T-helper 2 cell treated with Interferon-gamma antibody and Interleukin-4, amounts not matched to agents 100 ng/mL and 5 ng/mL, for 36 hours (primary cell): Measurements from ENCODE around the gene RPL10A. TPM values are rescaled to one million over a fixed set of nuclear protein-coding genes. Genes with fewer than 3 reads are reported as not detected.

ENCODE experiments used
- intact Hi-C: fragments of 100-400 bp; cut with micrococcal nuclease; formaldehyde crosslinking; loops from one replicate; pipeline ENCODE4 v1.15.1; 2023
- total RNA-seq: library from RNA; stranded (reverse); gene quantifications from 2 replicates; pipeline ENCODE4 v1.2.3, GENCODE V29; 2022

RPL10A gene
- total RNA-seq, 1 donor from 2014 or later: 1,417 TPM

DNA sequence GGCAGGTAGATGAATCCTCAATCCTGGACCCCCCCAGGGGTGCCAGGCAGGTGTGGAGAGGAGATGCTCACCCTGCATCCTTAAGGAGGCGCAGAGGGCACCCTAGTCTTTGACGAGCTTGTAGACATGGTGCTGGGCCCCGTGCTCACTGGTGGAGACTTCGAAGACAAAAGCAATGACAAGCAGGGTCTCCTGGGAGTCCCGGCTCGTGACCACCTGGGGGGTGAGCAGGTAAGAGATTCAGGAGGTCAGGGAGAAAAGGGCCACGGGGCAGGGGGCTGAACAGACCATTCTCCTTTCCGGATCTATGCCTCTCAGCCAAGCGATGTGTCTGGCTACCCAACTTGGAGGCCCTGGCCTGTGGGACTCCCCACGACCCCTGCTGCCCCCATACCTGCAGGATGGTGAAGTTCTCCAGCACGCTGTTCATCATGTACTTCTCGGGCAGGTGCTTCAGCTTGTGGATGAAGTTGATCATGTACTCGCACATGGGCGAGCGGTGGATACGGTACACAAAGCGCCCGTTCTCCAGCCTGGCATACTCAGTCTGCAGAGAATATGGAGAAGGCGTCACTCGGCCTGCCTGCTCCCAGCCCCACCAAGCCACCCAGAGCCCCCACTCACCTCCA is 6.9 kb downstream of the RPL10A start:
- intact Hi-C loops: no loop called here

DNA sequence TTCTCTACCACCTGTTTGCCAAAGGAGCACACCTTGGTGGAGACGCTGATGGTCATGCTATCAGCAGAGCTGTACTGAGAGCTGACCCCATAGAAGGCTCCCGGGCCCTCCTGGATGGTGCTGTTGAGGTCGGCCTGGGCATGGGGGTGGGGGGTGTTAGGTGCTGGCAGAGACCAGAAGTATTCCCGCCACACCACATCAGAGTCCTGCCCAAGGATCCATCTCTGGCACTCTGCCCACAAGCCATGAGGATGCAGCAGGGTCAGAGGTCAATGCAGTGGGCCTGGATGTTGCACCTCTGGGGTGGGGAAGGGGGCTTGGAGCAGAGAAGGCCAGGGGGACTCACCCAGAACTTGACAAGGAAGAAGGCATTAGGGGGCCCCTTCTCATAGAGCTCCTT is 7.4 kb downstream of the RPL10A start:
- intact Hi-C loops: no loop called here

DNA sequence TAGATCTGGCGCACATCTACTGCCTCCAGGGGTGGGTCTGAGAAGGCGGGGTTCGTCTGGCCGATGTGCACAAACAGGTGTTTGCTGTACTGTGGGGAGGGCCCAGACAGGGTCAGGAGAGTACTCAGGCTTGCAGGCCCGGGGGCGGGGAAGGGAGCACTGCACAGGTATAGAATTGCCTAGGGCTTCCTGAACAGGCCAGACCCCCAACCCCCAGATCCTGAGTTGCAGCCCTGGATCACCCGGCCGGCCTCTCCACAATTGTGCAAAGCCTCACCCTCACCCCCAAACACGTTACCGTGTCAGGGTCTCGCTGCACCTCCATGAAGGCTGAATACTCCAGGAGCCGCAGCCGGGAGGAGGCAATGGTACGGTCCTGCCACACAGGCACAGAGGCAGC is 7.8 kb downstream of the RPL10A start:
- intact Hi-C loops: no loop called here

DNA sequence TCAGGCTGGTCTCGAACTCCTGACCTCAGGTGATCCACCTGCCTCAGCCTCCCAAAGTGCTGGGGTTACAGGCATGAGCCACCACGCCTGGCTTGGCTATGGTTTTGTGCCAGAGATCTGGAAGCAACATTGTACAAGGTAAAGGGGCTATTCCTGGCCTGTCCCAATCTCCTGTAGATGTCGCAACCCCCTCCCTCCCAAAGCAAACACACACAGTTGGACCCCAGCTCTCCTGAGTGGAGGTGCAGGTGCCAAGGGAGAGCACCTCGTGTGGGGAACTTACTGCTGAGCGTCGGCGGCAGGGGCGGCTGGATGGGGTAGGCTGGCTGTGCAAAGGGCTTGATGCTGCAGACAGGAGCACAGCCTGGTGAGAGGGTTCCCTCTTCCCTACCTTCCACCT is 8.8 kb downstream of the RPL10A start:
- intact Hi-C loops: no loop called here

DNA sequence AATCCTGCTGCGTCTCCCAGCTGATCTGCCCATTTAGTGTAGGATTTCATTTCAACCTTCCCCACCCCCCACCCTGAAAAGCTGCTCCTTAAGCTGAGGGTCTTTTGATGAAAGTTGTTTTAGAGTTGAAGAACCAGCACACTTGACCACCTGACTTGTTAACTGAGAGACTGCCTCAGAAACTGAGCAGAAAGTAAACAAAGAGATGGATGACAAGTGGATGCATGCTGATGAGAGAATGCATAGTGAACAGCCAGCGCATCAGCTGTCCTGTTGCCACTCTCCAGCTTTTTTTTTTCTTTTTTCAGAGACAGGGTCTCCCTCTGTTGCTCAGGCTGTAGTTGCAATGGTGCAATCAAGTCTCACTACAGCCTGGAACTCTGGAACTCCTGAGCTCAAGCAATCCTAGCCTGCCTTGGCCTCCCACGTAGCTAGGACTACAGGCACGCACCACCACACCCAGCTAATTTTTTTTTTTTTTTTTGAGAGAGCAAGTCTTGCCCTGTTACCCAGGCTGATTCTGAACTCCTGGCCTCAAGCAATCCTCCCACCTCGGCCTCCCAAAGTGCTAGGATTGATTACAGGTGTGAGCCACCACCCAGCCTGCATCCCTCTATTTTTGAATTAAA is 9.5 kb downstream of the RPL10A start:
- intact Hi-C loops: no loop called here

DNA sequence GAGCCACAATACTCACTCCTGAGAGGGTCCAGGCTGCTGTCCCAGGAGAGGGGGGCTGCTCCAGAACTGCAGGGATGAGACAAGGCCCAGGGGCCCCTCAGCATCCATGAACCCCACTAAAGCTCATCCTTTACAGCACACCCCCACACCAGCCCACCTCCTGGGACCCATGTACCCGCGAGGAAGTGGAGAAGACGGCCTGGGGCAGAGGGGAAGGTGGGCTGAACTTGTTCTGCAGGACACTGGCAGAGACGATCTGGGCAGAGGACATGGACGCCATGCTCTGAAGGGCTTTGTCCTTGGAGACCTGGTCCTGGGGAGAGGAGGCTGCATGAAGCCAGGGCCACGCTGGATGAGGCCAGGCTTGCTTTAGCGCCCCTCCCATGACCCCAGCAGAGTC is 10.1 kb downstream of the RPL10A start:
- intact Hi-C loops: no loop called here

DNA sequence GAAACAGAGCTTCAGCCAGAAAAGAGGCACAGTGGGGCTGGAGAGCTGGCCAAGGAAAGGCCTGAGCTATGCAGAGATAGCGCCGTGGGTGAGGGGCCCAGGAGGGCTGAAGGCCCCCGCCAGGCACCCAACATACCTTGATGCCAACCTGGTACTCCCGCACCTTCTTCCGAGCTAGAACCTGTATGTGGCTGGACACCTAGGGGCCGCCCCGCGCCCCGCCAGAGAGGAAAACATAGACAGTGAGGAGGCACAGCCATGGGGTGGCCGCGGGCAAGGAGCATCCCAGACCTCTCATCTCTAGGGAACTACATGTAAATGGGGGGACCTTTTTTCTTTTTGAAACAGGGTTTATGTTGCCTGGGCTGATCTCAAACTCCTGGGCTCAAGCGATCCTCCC is 12.0 kb downstream of the RPL10A start:
- intact Hi-C loops: no loop called here

DNA sequence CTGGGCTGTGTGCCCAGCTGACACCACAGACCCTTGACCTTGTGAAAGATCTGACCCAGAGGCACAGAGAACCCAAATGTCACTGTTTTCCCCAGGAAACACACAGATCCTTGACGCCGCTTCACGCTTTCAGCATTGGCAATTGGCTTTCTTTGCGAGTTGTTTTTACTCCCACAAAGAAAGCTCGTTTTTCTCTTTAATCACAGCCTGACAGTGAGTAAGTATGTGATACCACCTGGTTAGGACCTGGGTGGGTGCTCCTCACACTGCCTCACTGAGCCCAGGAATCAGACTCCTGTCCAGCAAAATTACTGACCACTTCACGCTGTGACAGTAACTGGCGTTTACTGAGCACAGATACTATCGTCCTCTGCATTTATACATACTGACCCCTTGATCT is 13.0 kb downstream of the RPL10A start:
- intact Hi-C loops: no loop called here

DNA sequence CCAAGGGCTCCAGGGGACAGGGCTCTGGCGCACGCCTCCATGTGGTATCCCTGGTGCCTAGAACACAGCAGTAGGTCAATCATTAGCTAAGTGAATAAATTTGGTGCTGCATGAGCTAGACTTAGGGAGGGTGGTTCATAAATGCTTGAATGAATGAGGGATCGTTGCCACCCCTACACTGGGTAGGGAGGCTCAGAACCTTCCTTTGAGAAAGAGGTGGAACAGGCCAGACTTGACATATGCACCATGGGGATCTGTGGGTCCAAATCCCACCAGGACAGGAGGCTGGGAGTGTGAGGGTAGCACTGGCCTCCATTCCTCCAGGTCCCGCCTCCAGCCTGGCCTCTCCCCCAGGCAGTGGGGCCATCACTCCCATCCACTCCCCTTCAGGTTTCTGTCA is 14.9 kb downstream of the RPL10A start:
- intact Hi-C loops: no loop called here

DNA sequence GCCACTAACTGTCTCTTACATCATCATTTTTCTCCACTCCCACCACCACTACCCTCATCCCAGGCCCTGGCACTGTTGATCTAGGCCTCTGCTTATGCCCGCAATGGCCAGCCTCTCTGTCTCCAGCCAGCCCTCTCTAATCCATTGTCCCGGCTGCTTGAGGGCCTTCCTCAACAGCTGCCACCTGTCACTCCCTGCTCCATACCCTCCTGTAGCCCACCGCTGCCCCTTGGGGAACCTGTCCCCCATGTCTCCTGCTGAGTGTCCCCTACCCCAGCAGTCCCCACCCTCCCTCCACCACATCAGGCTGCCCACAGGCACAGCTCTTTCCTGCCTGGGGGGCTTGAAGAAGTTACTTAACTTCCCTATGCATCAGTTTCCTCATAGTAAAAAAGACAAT is 15.3 kb downstream of the RPL10A start:
- intact Hi-C loops: no loop called here

DNA sequence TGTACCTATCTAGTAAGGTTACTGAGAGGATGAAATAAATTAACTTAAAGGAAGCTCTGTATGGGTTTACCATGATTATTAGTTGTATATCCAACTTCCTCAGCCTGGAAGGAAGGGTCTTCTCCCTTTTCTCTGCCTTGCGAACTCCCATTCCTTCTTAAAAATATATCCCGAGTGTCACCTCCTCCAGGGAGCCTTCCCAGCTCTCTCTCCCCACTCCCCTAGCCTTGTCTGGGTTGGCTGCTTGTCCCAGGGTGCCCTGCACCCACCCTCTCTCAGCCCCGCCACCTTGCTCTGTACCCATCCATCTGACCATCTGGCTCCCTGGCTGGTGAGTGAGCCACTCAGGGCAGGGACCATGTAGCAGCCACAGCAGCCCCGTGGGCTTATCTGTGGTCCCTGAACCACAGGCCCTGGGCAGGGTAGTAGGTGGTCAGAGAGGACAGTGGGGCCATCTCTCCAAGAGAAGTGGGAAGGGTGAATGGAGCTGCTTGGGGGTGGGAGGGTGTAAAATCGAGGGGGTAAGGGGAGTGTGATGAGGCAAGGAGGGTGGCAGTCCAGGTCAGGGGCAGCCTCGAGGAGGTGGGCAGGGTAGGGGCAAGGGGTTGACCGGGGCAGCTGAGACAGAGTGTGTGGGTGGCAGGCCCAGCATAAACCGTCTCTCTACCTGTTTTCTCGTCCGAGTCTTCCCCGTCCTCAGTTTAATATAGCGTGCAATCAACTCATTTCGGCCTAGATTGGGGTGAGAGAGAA is 15.9 kb downstream of the RPL10A start:
- intact Hi-C loops: no loop called here

DNA sequence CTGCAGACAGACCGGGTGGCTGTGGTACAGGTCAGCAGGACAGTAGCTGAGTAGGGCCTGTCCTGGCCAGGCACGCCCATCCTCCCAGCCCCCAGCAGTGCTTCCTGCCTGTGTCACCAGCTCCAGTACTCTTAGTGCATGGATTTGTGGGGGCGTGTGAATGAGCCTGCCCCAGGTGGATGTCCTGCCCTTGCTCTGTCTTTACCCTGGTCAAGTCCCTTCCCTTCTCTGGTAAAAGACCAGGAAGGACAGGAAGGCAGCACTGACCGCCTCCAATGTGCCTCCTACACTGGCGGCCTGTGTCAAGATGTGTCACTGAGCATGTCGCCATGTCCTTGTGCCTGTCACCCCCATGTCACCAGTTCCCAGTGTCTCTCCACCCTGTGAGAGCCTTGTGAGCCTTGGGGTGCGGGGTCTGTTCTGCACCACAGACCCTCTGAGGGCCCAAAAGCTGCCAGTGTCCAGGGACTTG is 16.8 kb downstream of the RPL10A start:
- intact Hi-C loops: no loop called here

DNA sequence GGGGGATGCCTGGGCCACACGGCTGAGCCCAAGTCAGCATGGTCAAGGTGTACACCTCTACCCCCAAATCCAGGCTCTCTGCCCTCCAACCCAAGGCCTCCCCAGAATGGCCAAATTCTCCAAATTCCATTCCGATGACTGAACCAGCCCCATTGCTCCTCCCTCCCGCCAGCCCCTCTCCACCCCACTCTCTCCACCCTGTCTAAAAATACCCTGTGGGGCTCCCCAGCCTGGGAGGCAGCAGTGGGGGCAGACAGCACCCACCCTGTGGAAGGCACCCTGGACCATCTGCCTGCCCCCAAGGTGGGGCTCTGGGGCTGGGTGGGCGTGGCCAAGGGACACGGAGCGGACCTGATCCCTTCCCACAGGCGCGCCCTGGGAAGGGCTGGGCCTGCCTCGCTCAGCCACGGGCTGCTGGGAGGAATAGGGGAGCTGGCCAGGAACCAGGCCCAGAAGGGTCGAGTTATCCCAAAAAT is 17.2 kb downstream of the RPL10A start:
- intact Hi-C loops: no loop called here

DNA sequence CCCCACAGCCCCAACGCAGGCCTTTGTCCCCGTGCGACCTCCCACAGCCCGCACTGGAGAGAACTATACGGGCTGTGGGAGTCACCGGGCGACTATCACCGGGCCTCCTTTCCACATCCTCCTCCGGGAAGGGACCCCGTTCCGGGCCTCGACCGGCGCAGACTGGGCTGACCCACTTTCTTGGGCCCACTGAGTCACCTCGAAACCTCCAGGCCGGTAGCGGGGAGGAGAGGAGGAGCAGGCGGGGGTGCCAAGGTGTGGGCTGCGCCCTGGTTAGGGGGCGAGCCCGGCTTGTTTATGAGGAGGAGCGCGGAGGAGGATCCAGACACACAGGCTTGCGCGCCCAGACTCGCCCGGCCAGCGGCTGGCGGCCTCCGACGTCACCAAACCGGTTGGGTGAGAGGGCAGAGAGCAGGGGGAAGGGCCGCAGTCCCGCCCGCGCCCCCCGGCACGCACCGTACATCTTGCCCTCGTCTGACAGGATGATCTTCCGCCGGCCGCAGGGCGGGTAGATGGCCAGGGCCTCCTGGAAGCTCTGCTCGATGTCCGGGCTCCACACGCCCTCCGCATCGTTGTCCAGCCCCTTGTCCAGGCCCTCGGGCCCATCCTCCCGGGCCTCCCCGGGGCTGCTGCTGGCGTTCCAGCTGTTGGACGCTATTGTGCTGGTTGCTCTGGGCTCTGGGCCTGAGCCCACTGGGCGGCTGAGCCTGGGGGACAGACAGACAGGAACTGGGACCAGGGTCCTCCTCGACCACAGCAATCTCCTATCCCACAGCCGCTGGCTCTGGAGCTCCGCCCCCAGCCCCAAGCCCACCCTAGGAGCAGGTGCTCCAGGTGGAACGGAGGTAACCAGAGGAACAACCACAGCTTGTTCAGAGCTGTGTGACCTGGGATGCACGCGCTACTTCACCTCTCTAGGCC is 18.1 kb downstream of the RPL10A start:
- intact Hi-C loops: no loop called here

DNA sequence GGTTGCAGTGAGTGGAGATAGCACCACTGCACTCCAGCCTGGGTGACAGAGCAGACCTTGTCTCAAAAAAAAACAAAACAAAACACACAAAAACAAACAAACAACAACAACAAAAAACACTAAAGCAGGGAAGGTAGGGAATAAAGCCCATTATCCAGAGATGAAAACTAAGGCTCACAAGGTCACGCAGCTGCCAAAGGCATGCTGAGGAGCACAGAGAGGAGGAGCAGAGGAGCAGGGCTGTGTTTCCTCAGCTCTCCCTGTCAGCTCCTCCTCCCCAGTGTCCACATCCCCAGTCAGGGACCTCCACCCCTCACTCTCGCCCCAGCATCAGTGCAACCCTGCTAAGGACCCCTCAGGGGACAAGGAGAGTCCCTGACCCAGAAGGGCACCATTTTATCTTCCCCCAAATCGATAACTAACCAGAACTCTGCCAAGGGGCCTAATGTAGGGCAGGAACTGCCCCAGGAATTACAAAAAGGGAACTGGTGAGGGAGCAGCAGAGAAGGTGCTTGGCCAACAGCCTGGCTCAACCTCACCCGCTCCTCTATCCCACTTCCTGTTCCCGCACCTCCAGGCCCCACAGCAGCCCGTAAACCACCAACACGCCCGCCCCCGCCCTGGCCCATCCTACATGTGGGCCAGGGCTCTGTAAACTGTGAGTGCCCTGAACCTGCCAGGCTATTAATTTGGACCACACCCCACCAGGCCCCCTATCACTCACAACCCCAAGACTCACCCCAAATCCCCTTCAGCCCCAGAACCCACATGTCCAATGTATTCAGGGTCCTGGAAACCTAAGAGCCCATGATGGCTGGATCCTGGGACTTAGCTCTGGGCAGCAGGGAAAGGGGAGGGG is 19.7 kb downstream of the RPL10A start:
- intact Hi-C loops: no loop called here

DNA sequence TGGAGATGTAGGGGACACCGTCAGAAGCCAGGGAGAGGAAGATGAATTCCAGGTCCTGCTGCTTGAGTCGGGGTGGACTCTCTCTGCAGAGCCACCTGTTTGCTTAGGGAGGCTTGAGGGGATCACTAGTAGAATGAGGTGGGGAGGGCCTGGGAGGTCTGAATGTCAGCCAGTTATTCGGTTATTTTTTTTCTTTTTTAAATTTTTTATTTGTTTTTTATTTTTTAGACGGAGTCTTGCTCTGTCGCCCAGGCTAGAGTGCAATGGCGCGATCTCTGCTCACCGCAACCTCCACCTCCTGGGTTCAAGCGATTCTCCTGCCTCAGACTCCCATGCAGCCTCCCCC is 20.3 kb downstream of the RPL10A start:
- intact Hi-C loops: no loop called here

DNA sequence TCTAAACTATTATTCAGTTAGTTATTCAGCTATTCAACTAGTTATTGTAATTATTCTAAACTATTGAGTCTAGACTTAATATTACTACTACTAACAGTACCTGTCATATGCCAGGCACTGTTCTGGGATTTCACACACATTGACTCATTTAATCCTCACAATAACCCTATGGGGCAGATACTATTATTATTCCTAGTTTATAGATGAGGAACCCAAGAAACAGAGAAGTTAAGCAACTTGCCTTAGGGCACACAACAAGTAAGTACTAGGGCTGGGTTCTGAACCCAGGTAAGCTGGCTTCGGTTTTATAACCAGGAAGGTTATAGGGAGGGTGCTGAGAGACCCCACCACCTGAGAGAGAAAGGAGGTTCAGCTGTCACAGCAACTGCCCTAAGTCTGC is 20.9 kb downstream of the RPL10A start:
- intact Hi-C loops: no loop called here

DNA sequence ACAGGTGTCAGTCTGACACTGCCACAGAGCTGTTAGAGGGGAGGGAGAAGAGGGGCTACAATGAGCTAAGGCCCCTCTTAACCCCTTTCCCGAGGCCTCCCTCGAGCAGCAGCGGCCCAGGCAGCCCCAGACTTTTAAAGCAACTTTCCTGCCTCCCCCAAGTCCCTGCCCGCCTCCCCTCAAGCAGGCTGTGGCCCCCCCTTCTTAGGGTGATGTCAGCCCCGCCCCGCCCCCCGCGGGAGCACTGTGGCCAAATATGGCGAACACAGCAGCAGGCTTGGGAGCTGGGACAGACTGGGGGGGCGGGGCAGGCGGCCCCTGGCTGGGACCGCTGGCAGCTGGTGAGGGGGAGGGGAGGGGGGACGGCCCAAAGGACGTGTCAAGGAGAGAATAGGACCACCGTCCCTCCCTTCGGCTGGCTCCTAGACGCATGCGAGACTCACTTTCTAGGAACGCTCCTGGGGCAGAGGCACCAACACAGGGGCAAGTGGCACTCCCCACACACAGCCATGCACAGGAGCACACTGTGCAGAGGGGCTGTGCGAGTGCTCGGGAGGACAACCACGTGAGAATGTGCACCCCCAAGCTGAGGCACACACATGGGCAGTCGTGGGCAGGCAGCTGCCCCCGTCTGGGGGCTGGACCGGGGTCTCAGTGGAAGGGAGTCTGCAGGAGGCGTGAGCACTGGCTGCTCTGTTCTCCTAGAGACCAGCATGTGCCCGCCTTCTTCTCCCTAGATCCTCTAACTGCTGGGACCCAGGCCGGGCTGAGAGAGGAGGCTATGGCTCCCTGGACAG is 22.0 kb downstream of the RPL10A start:
- intact Hi-C loops: no loop called here

DNA sequence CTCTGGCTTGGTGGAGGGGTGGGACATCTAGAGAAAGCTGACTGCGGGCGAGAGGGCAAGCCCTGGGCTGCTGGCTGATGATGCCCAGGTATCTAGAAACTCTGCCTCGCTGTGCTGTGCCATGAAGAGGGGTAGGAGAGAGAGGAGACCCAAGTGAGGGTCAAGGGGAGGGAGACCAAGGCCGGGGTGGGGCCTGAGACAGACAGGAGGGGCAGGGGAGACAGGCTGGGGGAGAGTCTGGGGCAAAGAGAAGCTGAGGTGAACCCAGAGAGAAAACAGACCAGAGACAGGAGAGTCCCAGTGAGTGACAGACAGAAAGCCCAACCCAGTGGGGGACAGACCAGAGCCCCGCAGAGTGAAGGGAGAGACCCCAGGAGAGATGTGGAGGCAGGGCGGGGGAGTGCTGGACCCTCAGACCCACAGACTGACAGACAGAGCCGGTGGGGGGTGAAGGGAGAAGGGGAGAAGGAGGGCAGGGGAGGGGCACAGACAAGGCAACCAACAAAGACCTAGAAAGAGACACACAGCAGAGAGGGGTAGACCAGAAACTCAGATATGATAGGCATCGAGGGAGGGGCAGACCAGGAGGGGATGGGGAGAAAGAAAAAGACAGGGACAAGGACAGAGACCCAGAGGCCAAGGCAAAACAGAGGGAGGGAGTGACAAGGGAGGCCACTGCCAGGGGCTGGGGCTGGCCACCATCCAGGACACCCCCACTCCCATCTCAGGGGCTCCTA is 22.8 kb downstream of the RPL10A start:
- intact Hi-C loops: no loop called here
